GM12878 (cell line): Measurements from ENCODE around the gene EXOC4. TPM values are rescaled to one million over a fixed set of nuclear protein-coding genes. Genes with fewer than 3 reads are reported as not detected.

Source experiments
- ATAC-seq: fragments of 200-7000 bp; cut with Tn5 transposase; 3 replicates; pipeline ENCODE4 v1.9.1; 2020; ENCODE audit warnings: mild to moderate bottlenecking, moderate library complexity
- BruUV-seq: library from RNA; stranded (reverse); fragments of 400-500 nt; replicated peaks from 2 replicates; lab custom pipeline; 2021; lab: Mats Ljungman, UMichigan
- CTCF ChIA-PET: fragments of 300-600 bp; sonication (Branson Sonifier 250); formaldehyde crosslinking; extraction: SDS; loops from one replicate; lab custom pipeline; 2021; ENCODE audit warnings: inconsistent platforms; lab: Yijun Ruan, JAX
- POLR2A ChIA-PET: fragments of 350-600 bp; formaldehyde crosslinking; extraction: SDS; loops from one replicate; lab custom pipeline; 2021; ENCODE audit warnings: inconsistent platforms; lab: Charles Lee
- RAD21 ChIA-PET: fragments of 300-600 bp; sonication (Branson Sonifier 250); formaldehyde crosslinking; loops from one replicate; lab custom pipeline; 2023; ENCODE audit warnings: antibody characterized with exemption; ENCODE audit not compliant: unreplicated experiment; lab: Charles Lee
- SMC1A ChIA-PET: fragments of 300-600 bp; sonication (Branson Sonifier 250); formaldehyde crosslinking; loops from one replicate; lab custom pipeline; 2023; ENCODE audit not compliant: unreplicated experiment, uncharacterized antibody; lab: Charles Lee
- DNase-seq: peaks from one replicate; pipeline ENCODE4 v3.0.0-alpha.2; 2011; ENCODE audit warnings: low read depth, low spot score
- FAIRE-seq: peaks from 3 replicates; lab custom pipeline; 2011; peaks lifted over from hg19 to GRCh38; lab: Jason Lieb, UNC
- H2AFZ ChIP-seq: 2 replicates; pipeline ENCODE4 v1.6.0; 2011; ENCODE audit warnings: low read depth, low read length, control low read depth; ENCODE audit not compliant: control insufficient read depth
- H3K27ac ChIP-seq: 2 replicates; pipeline ENCODE4 v1.5.1; 2011; ENCODE audit warnings: control low read depth; ENCODE audit not compliant: control insufficient read depth, insufficient read depth
- H3K27me3 ChIP-seq, 2 experiments: replicated peaks in 1 of 2; 2 replicates each; pipeline versions ENCODE4 v1.6.0 to v1.6.1; 2011; ENCODE audit warnings: low read length in 1 of 2; ENCODE audit not compliant: control insufficient read depth in 2 of 2, insufficient read depth in 2 of 2
- H3K36me3 ChIP-seq, 2 experiments: 2 replicates each; pipeline ENCODE4 v1.5.1; 2011; ENCODE audit warnings: low read length in 1 of 2; ENCODE audit not compliant: control insufficient read depth in 2 of 2, insufficient read depth in 2 of 2
- H3K4me1 ChIP-seq: 2 replicates; pipeline ENCODE4 v1.6.1; 2011; ENCODE audit warnings: mild to moderate bottlenecking, low read length, moderate library complexity, mixed read lengths; ENCODE audit not compliant: control insufficient read depth, insufficient read depth
- H3K4me2 ChIP-seq: 2 replicates; pipeline ENCODE4 v1.6.0; 2011; ENCODE audit warnings: control low read depth; ENCODE audit not compliant: control insufficient read depth, insufficient read depth
- H3K4me3 ChIP-seq: fragments of 200-600 bp; sonication (generic); 2 replicates; pipeline ENCODE4 v1.5.1; 2016
- H3K79me2 ChIP-seq: 2 replicates; pipeline ENCODE4 v1.6.0; 2011; ENCODE audit warnings: low read length; ENCODE audit not compliant: control insufficient read depth, insufficient read depth
- H3K9ac ChIP-seq: 2 replicates; pipeline ENCODE4 v1.8.0; 2011; ENCODE audit warnings: low read length, control low read depth, mixed read lengths; ENCODE audit not compliant: control insufficient read depth, insufficient read depth
- H3K9me3 ChIP-seq: replicated peaks from 3 replicates; pipeline ENCODE4 v1.5.1; 2011; ENCODE audit warnings: mild to moderate bottlenecking, low read length; ENCODE audit not compliant: control insufficient read depth, insufficient read depth
- H4K20me1 ChIP-seq: 2 replicates; pipeline ENCODE4 v1.6.0; 2011; ENCODE audit not compliant: control insufficient read depth, insufficient read depth
- BMI1 ChIP-seq: fragments of 450-650 bp; IDR thresholded peaks from 2 replicates; pipeline ENCODE4 v1.6.1; 2016; ENCODE audit warnings: mild to moderate bottlenecking, moderate library complexity, borderline replicate concordance
- CBX3 ChIP-seq: fragments of 200-600 bp; sonication (generic); IDR thresholded peaks from 2 replicates; pipeline ENCODE4 v1.6.1; 2016; ENCODE audit warnings: low read depth, borderline replicate concordance
- E2F4 ChIP-seq: IDR thresholded peaks from 2 replicates; pipeline ENCODE4 v1.6.1; 2012; ENCODE audit warnings: low read depth, low read length, improper control_type of control experiment
- EGR1 ChIP-seq, 2 experiments: IDR thresholded peaks; 1 replicate in 1 of 2; 2 replicates in 1 of 2; pipeline ENCODE4 v1.6.1; 2011 to 2012; ENCODE audit warnings: low read depth in 2 of 2, low read length in 2 of 2, borderline replicate concordance in 1 of 2, mild to moderate bottlenecking in 1 of 2, moderate library complexity in 1 of 2
- GABPA ChIP-seq: IDR thresholded peaks from 2 replicates; pipeline ENCODE4 v1.6.1; 2014; ENCODE audit warnings: antibody characterized with exemption, low read depth, mild to moderate bottlenecking, inconsistent platforms
- IRF5 ChIP-seq: fragments of 450-650 bp; IDR thresholded peaks from 2 replicates; pipeline ENCODE4 v1.6.1; 2017; ENCODE audit warnings: borderline replicate concordance
- NBN ChIP-seq: fragments of 450-650 bp; IDR thresholded peaks from 2 replicates; pipeline ENCODE4 v1.6.1; 2016
- NR2C2 ChIP-seq: IDR thresholded peaks from 2 replicates; pipeline ENCODE4 v1.6.1; 2011; ENCODE audit warnings: borderline replicate concordance, low read depth; ENCODE audit not compliant: control insufficient read depth, insufficient read length
- PAX5 ChIP-seq: IDR thresholded peaks from 2 replicates; pipeline ENCODE4 v1.6.1; 2011; ENCODE audit warnings: low read depth, low read length, borderline replicate concordance
- PKNOX1 ChIP-seq: fragments of 450-650 bp; IDR thresholded peaks from 2 replicates; pipeline ENCODE4 v1.6.1; 2016; ENCODE audit warnings: mild to moderate bottlenecking
- SUZ12 ChIP-seq: fragments of 200-600 bp; sonication (generic); IDR thresholded peaks from one replicate; pipeline ENCODE4 v1.6.1; 2018; ENCODE audit warnings: antibody characterized with exemption, mild to moderate bottlenecking; ENCODE audit not compliant: unreplicated experiment
- ZNF384 ChIP-seq: IDR thresholded peaks from 2 replicates; pipeline ENCODE4 v1.6.1; 2012; ENCODE audit warnings: low read depth, mild to moderate bottlenecking, low read length, improper control_type of control experiment, borderline replicate concordance
- WGBS: methylation state at CpG from one replicate; pipeline ENCODE4 v1.1.6; 2016; ENCODE audit warnings: low lambda C conversion rate; ENCODE audit not compliant: insufficient replicate concordance, insufficient coverage; ENCODE audit errors: missing lambda C conversion rate; 5-methylcytosine and 5-hydroxymethylcytosine counted together
- in situ Hi-C: fragments of 300-500 bp; cut with MboI; formaldehyde crosslinking; loops from 9 replicates; pipeline ENCODE4 v1.14.3; 2018; ENCODE audit warnings: mixed read lengths
- intact Hi-C: fragments of 100-400 bp; cut with micrococcal nuclease; formaldehyde crosslinking; loops from one replicate; pipeline ENCODE4 v1.14.2; 2022; ENCODE audit not compliant: unreplicated experiment
- polyA plus RNA-seq, 11 experiments: library from polyadenylated mRNA; depleted of rRNA in 4 of 11; unstranded in 6 of 11; stranded (reverse) in 5 of 11; fragments of >200 nt; fragmentation: Nextera tagmentation in 4 of 11; fragmentation: Illumina TruSeq in 1 of 11; extraction: Ambion mirVana in 4 of 11; extraction: Trizol in 1 of 11; gene quantifications; 1 replicate in 1 of 11; 2 replicates in 10 of 11; pipeline versions ENCODE4 v1.2.1 to v1.2.3, GENCODE V29; 2011 to 2016; ENCODE audit warnings: inconsistent platforms in 2 of 11, missing spikeins in 2 of 11, low read depth in 1 of 11
- total RNA-seq, 4 experiments: library from RNA; depleted of rRNA in 3 of 4; stranded (reverse); fragments of >200 nt in 3 of 4; fragmentation: Illumina TruSeq in 1 of 4; extraction: Trizol in 1 of 4; gene quantifications; 2 replicates each; pipeline versions ENCODE4 v1.2.1 to v1.2.3, GENCODE V29; 2013 to 2021

The EXOC4 gene
- total and polyA plus RNA-seq, 10 of the 15 experiments (the other 5 are each of a cell fraction or from before 2014, with no cell fraction given) = 13.2 to 44.5 (median 29.6) TPM

GRCh38 chr7:133613250-133613790, 360.4 kb downstream of the EXOC4 start (continued):
- TF ChIP-seq IRF5 = no peak
- TF ChIP-seq E2F4 = no peak
- no peak for TF ChIP-seq GABPA
- TF ChIP-seq PKNOX1 = no peak

- intact Hi-C loops = no loop called here
- H3K27ac ChIP-seq = no peak overlapping the region
- no peaks in the 10 kb centered on the region for H4K20me1 ChIP-seq
- in situ Hi-C loops = no loop called here
- H3K9ac ChIP-seq = no peak overlapping the region
- no peaks in the 10 kb centered on the region for H3K27me3 ChIP-seq
- H3K79me2 ChIP-seq = no peaks in the 10 kb centered on the region
- BruUV-seq = no TSS peak
- RAD21 ChIA-PET = no interaction called here
- no peak overlapping the region for H2AFZ ChIP-seq
- H3K4me3 ChIP-seq = no peak overlapping the region
- H3K4me2 ChIP-seq = no peak overlapping the region
- H3K4me1 ChIP-seq = no peaks in the 10 kb centered on the region
- no peaks in the 10 kb centered on the region for H3K36me3 ChIP-seq
- ATAC-seq (no peak), FAIRE-seq (no peak), DNase-seq (no peak)
- CTCF ChIA-PET = no interaction called here
- H3K9me3 ChIP-seq = no peaks in the 10 kb centered on the region
- SMC1A ChIA-PET = no interaction called here
- TF ChIP-seq NBN (no peak), PAX5 (no peak), EGR1 (IDR thresholded peaks at IDR 0.05; ENCODE audit: borderline replicate concordance in 1 of 2, low read depth in 2 of 2, low read length in 2 of 2) (no peak), IRF5 (no peak), SUZ12 (no peak), CBX3 (no peak), ZNF384 (no peak), NR2C2 (no peak), BMI1 (no peak)
- POLR2A ChIA-PET = no interaction called here
- 98% methylated on average over 2 of the region's 2 CpGs for WGBS
Measured at GRCh38 chr7:133614251-133614650, 361.4 kb downstream of the EXOC4 start.
